Prostate gland (tissue), 2 donors: Measurements from ENCODE around the gene C1orf198.

Experiments used
- CTCF ChIP-seq, 4 experiments: fragments of 200-600 bp in 2 of 4; fragments of 450-650 bp in 2 of 4; sonication (generic) in 2 of 4; IDR thresholded peaks; 1 replicate in 3 of 4; 2 replicates in 1 of 4; pipeline ENCODE4 v1.5.1; 2016 to 2019; ENCODE audit warnings: antibody characterized with exemption in 4 of 4, mild to moderate bottlenecking in 2 of 4, moderate library complexity in 2 of 4
- POLR2A ChIP-seq: fragments of 450-650 bp; IDR thresholded peaks from one replicate; pipeline ENCODE4 v1.6.1; 2016; ENCODE audit warnings: antibody characterized with exemption, mild to moderate bottlenecking
- POLR2AphosphoS5 ChIP-seq: sonication (generic); formaldehyde crosslinking; IDR thresholded peaks from one replicate; pipeline ENCODE4 v1.6.1; 2017; ENCODE audit warnings: antibody characterized with exemption

GRCh38 chr1:230898748-230899147 lies 30.4 kb upstream of the C1orf198 start:
- TF ChIP-seq CTCF (IDR thresholded peaks at IDR 0.05) (no peak), POLR2AphosphoS5 (no peak), POLR2A (no peak)
